Prostate gland (tissue), 2 donors: Measurements from ENCODE around the gene LMO2.

Source experiments
- POLR2A ChIP-seq: fragments of 450-650 bp; IDR thresholded peaks from one replicate; pipeline ENCODE4 v1.6.1; 2016; ENCODE audit warnings: antibody characterized with exemption, mild to moderate bottlenecking
- POLR2AphosphoS5 ChIP-seq: sonication (generic); formaldehyde crosslinking; IDR thresholded peaks from one replicate; pipeline ENCODE4 v1.6.1; 2017; ENCODE audit warnings: antibody characterized with exemption
- TF ChIP-seq, protein P1 (sequence below), 4 experiments: fragments of 200-600 bp in 2 of 4; fragments of 450-650 bp in 2 of 4; sonication (generic) in 2 of 4; IDR thresholded peaks; 1 replicate in 3 of 4; 2 replicates in 1 of 4; pipeline ENCODE4 v1.5.1; 2016 to 2019; ENCODE audit warnings: antibody characterized with exemption in 4 of 4, mild to moderate bottlenecking in 2 of 4, moderate library complexity in 2 of 4

GRCh38 chr11:33859306-33859705 is 32.6 kb downstream of the LMO2 start:
- TF ChIP-seq, protein P1, sequence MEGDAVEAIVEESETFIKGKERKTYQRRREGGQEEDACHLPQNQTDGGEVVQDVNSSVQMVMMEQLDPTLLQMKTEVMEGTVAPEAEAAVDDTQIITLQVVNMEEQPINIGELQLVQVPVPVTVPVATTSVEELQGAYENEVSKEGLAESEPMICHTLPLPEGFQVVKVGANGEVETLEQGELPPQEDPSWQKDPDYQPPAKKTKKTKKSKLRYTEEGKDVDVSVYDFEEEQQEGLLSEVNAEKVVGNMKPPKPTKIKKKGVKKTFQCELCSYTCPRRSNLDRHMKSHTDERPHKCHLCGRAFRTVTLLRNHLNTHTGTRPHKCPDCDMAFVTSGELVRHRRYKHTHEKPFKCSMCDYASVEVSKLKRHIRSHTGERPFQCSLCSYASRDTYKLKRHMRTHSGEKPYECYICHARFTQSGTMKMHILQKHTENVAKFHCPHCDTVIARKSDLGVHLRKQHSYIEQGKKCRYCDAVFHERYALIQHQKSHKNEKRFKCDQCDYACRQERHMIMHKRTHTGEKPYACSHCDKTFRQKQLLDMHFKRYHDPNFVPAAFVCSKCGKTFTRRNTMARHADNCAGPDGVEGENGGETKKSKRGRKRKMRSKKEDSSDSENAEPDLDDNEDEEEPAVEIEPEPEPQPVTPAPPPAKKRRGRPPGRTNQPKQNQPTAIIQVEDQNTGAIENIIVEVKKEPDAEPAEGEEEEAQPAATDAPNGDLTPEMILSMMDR (IDR thresholded peaks at IDR 0.05), result no peak
- TF ChIP-seq POLR2AphosphoS5, result no peak
- no peak for TF ChIP-seq POLR2A
